SK-N-SH (cell line): ENCODE results near the gene HDAC11. TPM values are rescaled to one million over a fixed set of nuclear protein-coding genes. Genes with fewer than 3 reads are reported as not detected.

Experiments
- CTCF ChIA-PET: fragments of 300-600, 350-600 bp; formaldehyde crosslinking; extraction: SDS; loops from one replicate; lab custom pipeline; 2021; lab: Yijun Ruan, JAX
- POLR2A ChIA-PET: fragments of 350-600 bp; sonication (Branson Sonifier 250); formaldehyde crosslinking; extraction: SDS; loops from one replicate; lab custom pipeline; 2020; ENCODE audit warnings: antibody characterized with exemption, inconsistent platforms; lab: Yijun Ruan, JAX
- DNase-seq: peaks from one replicate; pipeline ENCODE4 v3.0.0; 2012
- H2AFZ ChIP-seq: fragments of 200-600 bp; sonication (generic); 2 replicates; pipeline ENCODE4 v1.8.1; 2016; ENCODE audit warnings: antibody characterized with exemption, mild to moderate bottlenecking, low read depth
- H3F3A ChIP-seq: fragments of 200-600 bp; sonication (generic); replicated peaks from 2 replicates; pipeline ENCODE3; 2016; ENCODE audit warnings: antibody characterized with exemption, mild to moderate bottlenecking; ENCODE audit not compliant: insufficient read depth
- H3K27ac ChIP-seq, 2 experiments: fragments of 200-500 bp in 1 of 2; fragments of 200-600 bp in 1 of 2; sonication (Bioruptor generic) in 1 of 2; sonication (generic), shearing (Covaris generic) in 1 of 2; 2 replicates each; pipeline versions ENCODE4 v1.5.1 to v1.6.1; 2014 to 2016; ENCODE audit warnings: low read depth in 2 of 2, inconsistent platforms in 1 of 2, low read length in 1 of 2, mild to moderate bottlenecking in 1 of 2, mixed read lengths in 1 of 2
- H3K27me3 ChIP-seq: fragments of 200-600 bp; sonication (generic), shearing (Covaris generic); 2 replicates; pipeline ENCODE4 v1.6.1; 2016; ENCODE audit warnings: mixed run types; ENCODE audit not compliant: insufficient read depth
- H3K36me3 ChIP-seq, 2 experiments: fragments of 200-500 bp in 1 of 2; fragments of 200-600 bp in 1 of 2; sonication (Bioruptor generic) in 1 of 2; sonication (generic) in 1 of 2; replicated peaks in 1 of 2; 2 replicates each; pipeline versions ENCODE3 to v1.5.1; 2014 to 2016; ENCODE audit warnings: low read length in 1 of 2, mild to moderate bottlenecking in 1 of 2; ENCODE audit not compliant: insufficient read depth in 2 of 2, control insufficient read depth in 1 of 2
- H3K4me1 ChIP-seq, 2 experiments: fragments of 200-500 bp in 1 of 2; fragments of 200-600 bp in 1 of 2; sonication (Bioruptor generic) in 1 of 2; sonication (generic), shearing (Covaris generic) in 1 of 2; 2 replicates each; pipeline versions ENCODE4 v1.5.1 to v1.6.1; 2014 to 2016; ENCODE audit warnings: low read depth in 1 of 2, low read length in 1 of 2, mixed run types in 1 of 2; ENCODE audit not compliant: insufficient read depth in 2 of 2, control insufficient read depth in 1 of 2
- H3K4me2 ChIP-seq: fragments of 200-600 bp; sonication (generic), shearing (Covaris generic); 2 replicates; pipeline ENCODE4 v1.6.1; 2017; ENCODE audit warnings: mixed run types
- H3K4me3 ChIP-seq, 2 experiments: fragments of 200-500 bp in 1 of 2; fragments of 200-600 bp in 1 of 2; sonication (Bioruptor generic) in 1 of 2; sonication (generic), shearing (Covaris generic) in 1 of 2; 2 replicates each; pipeline versions ENCODE4 v1.5.1 to v1.8.1; 2014 to 2016; ENCODE audit warnings: low read depth in 2 of 2, inconsistent platforms in 1 of 2, low read length in 1 of 2, mild to moderate bottlenecking in 1 of 2, mixed read lengths in 1 of 2, moderate library complexity in 1 of 2
- H3K79me2 ChIP-seq: fragments of 200-600 bp; sonication (generic); 2 replicates; pipeline ENCODE4 v1.8.1; 2017; ENCODE audit warnings: mild to moderate bottlenecking; ENCODE audit not compliant: insufficient read depth
- H3K9ac ChIP-seq: fragments of 200-600 bp; sonication (generic); 2 replicates; pipeline ENCODE4 v1.6.1; 2017; ENCODE audit warnings: mixed run types
- H3K9me2 ChIP-seq: fragments of 200-600 bp; sonication (generic); 2 replicates; pipeline ENCODE4 v1.6.1; 2017; ENCODE audit warnings: mixed run types
- H3K9me3 ChIP-seq: fragments of 200-600 bp; sonication (generic); 2 replicates; pipeline ENCODE4 v1.6.1; 2017; ENCODE audit warnings: mixed run types, mild to moderate bottlenecking, moderate library complexity
- H4K20me1 ChIP-seq: fragments of 200-600 bp; sonication (generic); 2 replicates; pipeline ENCODE4 v1.6.1; 2017; ENCODE audit warnings: mild to moderate bottlenecking, mixed run types; ENCODE audit not compliant: insufficient read depth
- CHD2 ChIP-seq: fragments of 150-350 bp; IDR thresholded peaks from 2 replicates; pipeline ENCODE4 v1.6.1; 2018; ENCODE audit warnings: low read length; ENCODE audit not compliant: partially characterized antibody
- CTCF ChIP-seq: fragments of 200-600 bp; sonication (generic); IDR thresholded peaks from 2 replicates; pipeline ENCODE4 v1.6.1; 2017; ENCODE audit warnings: antibody characterized with exemption, mild to moderate bottlenecking, moderate library complexity
- FOXJ3 ChIP-seq: sonication (generic); formaldehyde crosslinking; IDR thresholded peaks from 2 replicates; pipeline ENCODE4 v1.5.1; 2020; ENCODE audit warnings: mild to moderate bottlenecking, missing genetic modification reagents
- FOXM1 ChIP-seq: IDR thresholded peaks from 2 replicates; pipeline ENCODE4 v1.4.0; 2012; ENCODE audit warnings: low read depth, mild to moderate bottlenecking
- GABPA ChIP-seq: IDR thresholded peaks from 2 replicates; pipeline ENCODE4 v1.4.0; 2012; ENCODE audit warnings: low read depth, mild to moderate bottlenecking
- GATA2 ChIP-seq: sonication (generic); formaldehyde crosslinking; IDR thresholded peaks from 2 replicates; pipeline ENCODE4 v1.5.0; 2020; ENCODE audit warnings: mild to moderate bottlenecking, missing genetic modification reagents
- IRF3 ChIP-seq: fragments of 150-350 bp; IDR thresholded peaks from 2 replicates; pipeline ENCODE4 v1.6.1; 2016; ENCODE audit warnings: mild to moderate bottlenecking, low read depth, low read length
- JUND ChIP-seq: IDR thresholded peaks from 2 replicates; pipeline ENCODE4 v1.4.0; 2012
- MAX ChIP-seq: IDR thresholded peaks from 2 replicates; pipeline ENCODE4 v1.4.0; 2012; ENCODE audit warnings: low read depth
- MEF2A ChIP-seq: IDR thresholded peaks from 2 replicates; pipeline ENCODE4 v1.4.0; 2012; ENCODE audit warnings: low read depth, borderline replicate concordance
- NFIC ChIP-seq: IDR thresholded peaks from 2 replicates; pipeline ENCODE4 v1.4.0; 2012; ENCODE audit warnings: borderline replicate concordance
- NRF1 ChIP-seq: IDR thresholded peaks from 2 replicates; pipeline ENCODE4 v1.6.1; 2012; ENCODE audit warnings: low read depth, mild to moderate bottlenecking, low read length
- POLR2AphosphoS5 ChIP-seq: IDR thresholded peaks from 2 replicates; pipeline ENCODE4 v1.6.1; 2012; ENCODE audit warnings: low read depth, low read length
- RAD21 ChIP-seq: IDR thresholded peaks from 2 replicates; pipeline ENCODE4 v1.6.1; 2012; ENCODE audit warnings: mild to moderate bottlenecking, low read length
- TCF12 ChIP-seq: IDR thresholded peaks from 2 replicates; pipeline ENCODE4 v1.4.0; 2012
- USF1 ChIP-seq: IDR thresholded peaks from 2 replicates; pipeline ENCODE4 v1.4.0; 2012; ENCODE audit warnings: low read depth, borderline replicate concordance
- YY1 ChIP-seq: IDR thresholded peaks from 2 replicates; pipeline ENCODE4 v1.4.0; 2012; ENCODE audit warnings: low read depth, mild to moderate bottlenecking
- WGBS: methylation state at CpG from one replicate; pipeline ENCODE4 v1.1.6; 2017; ENCODE audit warnings: low lambda C conversion rate; 5-methylcytosine and 5-hydroxymethylcytosine counted together
- polyA plus RNA-seq, 3 experiments: library from polyadenylated mRNA; depleted of rRNA; stranded (reverse); fragments of >200 nt; gene quantifications; 2 replicates each; pipeline ENCODE4 v1.2.3, GENCODE V29; 2012

Gene HDAC11
- polyA plus RNA-seq, 1 of the 3 experiments (the other 2 are of a cell fraction) = 17.5 TPM

GRCh38 chr3:13473020-13473419, 7.1 kb upstream of the HDAC11 start:
- Histone ChIP-seq H3K4me2 (no peak overlapping the region), H3K9me3 (no peaks in the 10 kb centered on the region), H3K36me3 (no peaks in the 10 kb centered on the region), H3K27ac (no peak overlapping the region), H3K9me2 (no peaks in the 10 kb centered on the region), H4K20me1 (no peaks in the 10 kb centered on the region), H3K4me3 (no peak overlapping the region), H3F3A (no peaks in the 10 kb centered on the region), H3K9ac (no peak overlapping the region), H3K4me1 (peaks cover 0 to 7% of the 10 kb centered on the region in 2 experiments; a peak in 1 of 4 replicates), H3K79me2 (no peaks in the 10 kb centered on the region), H2AFZ (no peak overlapping the region), H3K27me3 (peaks cover 16% of the 10 kb centered on the region; the same call in 1 of the 2 replicates)
- ChIA-PET POLR2A (no interaction called here), CTCF (interaction anchor here (0.7 to 1.1 kb wide), 2 partner anchors 20 to 244 kb away, joined by 3 read pairs; no protein-coding TSS in a partner anchor)
- 100% methylated on average over 2 of the region's 3 CpGs for WGBS
- no peak for TF ChIP-seq JUND
- TF ChIP-seq YY1 = no peak
- TF ChIP-seq CTCF = no peak
- TF ChIP-seq RAD21 = no peak
- TF ChIP-seq IRF3 = no peak
- TF ChIP-seq USF1 = no peak
- TF ChIP-seq GABPA = no peak
- TF ChIP-seq FOXM1 = no peak
- TF ChIP-seq GATA2 = no peak
- DNase-seq = no peak

- Histone ChIP-seq H3K9ac (no peak overlapping the region), H3K4me1 (peaks cover 2 to 7% of the 10 kb centered on the region in 2 experiments; a peak in 1 of 4 replicates), H3K79me2 (no peaks in the 10 kb centered on the region), H4K20me1 (no peaks in the 10 kb centered on the region), H3K9me2 (no peaks in the 10 kb centered on the region), H3K27me3 (peaks cover 16% of the 10 kb centered on the region; the same call in 1 of the 2 replicates), H3K4me3 (no peak overlapping the region), H3K9me3 (no peaks in the 10 kb centered on the region), H3K27ac (no peak overlapping the region), H3K36me3 (no peaks in the 10 kb centered on the region), H3F3A (peaks cover 3% of the 10 kb centered on the region), H2AFZ (no peak overlapping the region), H3K4me2 (no peak overlapping the region)
- ChIA-PET CTCF (interaction anchor here (1.2 to 1.9 kb wide), 2 partner anchors 10 to 381 kb away, joined by 3 to 4 read pairs; no protein-coding TSS in a partner anchor), POLR2A (no interaction called here)
- no peak for DNase-seq
- no peak for TF ChIP-seq IRF3
- no peak for TF ChIP-seq GABPA
- TF ChIP-seq POLR2AphosphoS5 = no peak
- no peak for TF ChIP-seq MAX
- TF ChIP-seq FOXJ3 = no peak
- TF ChIP-seq TCF12 = no peak
- no peak for TF ChIP-seq CHD2
- TF ChIP-seq NRF1 = no peak
- no peak for TF ChIP-seq FOXM1
- TF ChIP-seq NFIC = no peak
- TF ChIP-seq MEF2A = no peak
- TF ChIP-seq GATA2 = no peak
- 77% methylated on average over 12 of the region's 12 CpGs for WGBS
Measured at GRCh38 chr3:13474021-13474420, 6.1 kb upstream of the HDAC11 start.
